ENCODE results near the gene DLEU7.

Gene DLEU7

GRCh38 chr13:50883728-50884127, 40.2 kb upstream of the DLEU7 start:
- FAIRE-seq (no peak), DNase-seq (ENCODE audit: insufficient read length, low spot score) (no peak)
- no peak for TF ChIP-seq CTCF (IDR thresholded peaks at IDR 0.05; ENCODE audit: insufficient read depth, missing control alignments)

- no peak for TF ChIP-seq CTCF (IDR thresholded peaks at IDR 0.05; ENCODE audit: insufficient read depth, missing control alignments)
- no peak for FAIRE-seq
- no peak for DNase-seq (ENCODE audit: insufficient read length, low spot score)
Measured at GRCh38 chr13:50882816-50883435, 39.4 kb upstream of the DLEU7 start.

- FAIRE-seq (no peak), DNase-seq (ENCODE audit: insufficient read length, low spot score) (no peak)
- no peak for TF ChIP-seq CTCF (IDR thresholded peaks at IDR 0.05; ENCODE audit: insufficient read depth, missing control alignments)
Measured at GRCh38 chr13:50873991-50874390, 30.5 kb upstream of the DLEU7 start.

GRCh38 chr13:50873467-50873866, 30.0 kb upstream of the DLEU7 start:
- no peak for TF ChIP-seq CTCF (IDR thresholded peaks at IDR 0.05; ENCODE audit: insufficient read depth, missing control alignments)
- no peak for FAIRE-seq
- DNase-seq (ENCODE audit: insufficient read length, low spot score): no peak

GRCh38 chr13:50871405-50871804, 27.9 kb upstream of the DLEU7 start:
- DNase-seq (ENCODE audit: insufficient read length, low spot score) (no peak), FAIRE-seq (no peak)
- TF ChIP-seq CTCF (IDR thresholded peaks at IDR 0.05; ENCODE audit: insufficient read depth, missing control alignments): no peak

- no peak for FAIRE-seq
- no peak for DNase-seq (ENCODE audit: insufficient read length, low spot score)
- no peak for TF ChIP-seq CTCF (IDR thresholded peaks at IDR 0.05; ENCODE audit: insufficient read depth, missing control alignments)
Measured at GRCh38 chr13:50867637-50867945, 24.1 kb upstream of the DLEU7 start.

GRCh38 chr13:50866817-50867636, 23.5 kb upstream of the DLEU7 start:
- no peak for DNase-seq (ENCODE audit: insufficient read length, low spot score)
- FAIRE-seq: no peak
- TF ChIP-seq CTCF (IDR thresholded peaks at IDR 0.05; ENCODE audit: insufficient read depth, missing control alignments): no peak

Measured in D721Med (cell line).